Hematopoietic multipotent progenitor cell treated with erythropoietin and hydrocortisone succinate and interleukin-3 and kit ligand, for 4 days (in vitro differentiated cells): Measurements from ENCODE around the gene SAMM50.
A peak's percentile ranks its signal among the peaks of the same experiment; 100 is the strongest.
"Not testable (repeated sequence)": the region's sequence is repeated elsewhere in the genome, so short reads cannot be mapped to it uniquely, and the experiment has no call there.

Source experiments
- DNase-seq: peaks from one replicate; pipeline ENCODE4 v3.0.0-alpha.2; 2015

The SAMM50 gene

GRCh38 chr22:44003405-44004103, 48.3 kb downstream of the SAMM50 start:
- DNase-seq: no peak

- DNase-seq: no peak
These were observed 48.8 kb downstream of the SAMM50 start for GRCh38 chr22:44004104-44004460.

DNA sequence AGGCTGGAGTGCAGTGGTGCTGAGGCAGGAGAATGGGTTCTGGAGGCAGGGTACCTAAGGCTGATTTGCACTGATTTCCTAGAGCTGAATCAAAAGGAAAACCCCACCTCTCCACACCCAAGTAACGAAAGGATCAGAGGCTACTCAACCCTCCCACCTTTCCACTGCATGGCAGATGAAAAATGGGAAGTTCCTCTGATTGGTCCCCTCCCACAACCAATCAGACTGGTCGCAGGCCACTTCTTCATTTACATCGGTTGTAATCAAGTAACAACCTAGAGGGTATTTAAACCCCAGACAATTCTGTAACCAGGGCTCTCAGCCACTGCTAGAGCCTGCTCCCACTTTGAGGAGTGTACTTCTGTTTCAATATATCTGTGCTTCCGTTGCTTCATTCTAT, 50.3 kb downstream of the SAMM50 start:
- peak; percentile 88 for DNase-seq

- DNase-seq: no peak
These were observed 56.9 kb downstream of the SAMM50 start for GRCh38 chr22:44012162-44012561.

DNA sequence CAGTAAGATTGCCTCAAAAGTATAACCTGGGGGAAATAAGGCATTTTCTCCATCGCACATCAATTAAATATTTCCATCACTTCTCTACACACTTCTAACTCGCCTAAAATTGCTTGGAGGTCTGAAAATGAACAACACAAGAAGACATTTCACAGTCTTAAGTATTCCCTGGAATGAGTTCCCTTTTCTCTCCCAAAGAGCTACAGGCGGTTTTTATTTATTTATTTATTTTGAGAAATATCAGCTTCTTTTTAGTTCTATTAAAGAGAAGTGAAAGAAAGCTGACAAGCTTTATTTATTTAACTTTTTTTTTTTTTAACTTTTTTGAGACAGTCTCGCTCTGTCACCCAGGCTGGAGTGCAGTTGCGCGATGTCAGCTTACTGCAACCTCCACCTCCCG, 57.3 kb downstream of the SAMM50 start:
- no peak for DNase-seq

- DNase-seq: no peak
These were observed 59.0 kb downstream of the SAMM50 start for GRCh38 chr22:44014241-44014640.

- not testable (repeated sequence) for DNase-seq
These were observed 61.3 kb downstream of the SAMM50 start for GRCh38 chr22:44016586-44016985.

- no peak for DNase-seq
These were observed 63.4 kb downstream of the SAMM50 start for GRCh38 chr22:44018594-44018993.

DNA sequence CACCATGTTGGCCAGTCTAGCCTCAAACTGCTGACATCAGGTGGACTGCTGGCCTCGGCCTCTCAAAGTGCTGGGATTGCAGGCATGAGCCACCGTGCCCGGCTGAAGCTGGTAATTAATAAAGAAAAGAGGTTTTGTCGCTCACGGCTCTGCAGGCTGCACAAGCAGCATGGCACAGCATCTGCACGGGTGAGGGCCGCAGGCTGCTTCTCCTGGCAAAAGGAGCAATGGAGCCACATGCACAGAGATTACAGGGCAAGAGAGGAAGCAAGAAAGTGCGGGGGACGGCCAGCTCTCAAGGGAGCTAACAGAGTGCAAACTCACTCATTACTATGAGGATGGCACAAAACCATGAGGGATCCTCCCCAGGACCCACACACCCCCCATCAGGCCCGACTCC, 64.2 kb downstream of the SAMM50 start:
- DNase-seq: no peak

DNA sequence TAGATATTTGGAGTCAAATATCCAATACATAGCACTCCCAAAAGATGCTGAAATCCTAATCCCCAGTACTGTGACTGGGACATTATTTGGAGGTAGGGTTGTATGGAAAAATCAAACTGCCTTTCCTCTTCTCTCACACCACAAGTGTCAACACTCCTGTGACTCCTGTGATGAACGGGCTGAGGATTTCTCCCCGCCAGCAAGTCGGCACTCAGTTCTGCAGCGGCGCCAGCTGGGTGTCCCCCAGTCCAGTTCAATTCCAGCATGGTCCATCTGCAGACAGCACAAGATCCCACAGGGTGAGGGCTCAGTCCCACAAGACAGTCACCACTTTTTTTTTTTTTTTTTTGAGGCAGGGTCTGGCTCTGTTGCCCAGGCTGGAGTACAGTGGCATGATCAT, 64.6 kb downstream of the SAMM50 start:
- DNase-seq: no peak

- DNase-seq: no peak
These were observed 65.7 kb downstream of the SAMM50 start for GRCh38 chr22:44020981-44021380.

DNA sequence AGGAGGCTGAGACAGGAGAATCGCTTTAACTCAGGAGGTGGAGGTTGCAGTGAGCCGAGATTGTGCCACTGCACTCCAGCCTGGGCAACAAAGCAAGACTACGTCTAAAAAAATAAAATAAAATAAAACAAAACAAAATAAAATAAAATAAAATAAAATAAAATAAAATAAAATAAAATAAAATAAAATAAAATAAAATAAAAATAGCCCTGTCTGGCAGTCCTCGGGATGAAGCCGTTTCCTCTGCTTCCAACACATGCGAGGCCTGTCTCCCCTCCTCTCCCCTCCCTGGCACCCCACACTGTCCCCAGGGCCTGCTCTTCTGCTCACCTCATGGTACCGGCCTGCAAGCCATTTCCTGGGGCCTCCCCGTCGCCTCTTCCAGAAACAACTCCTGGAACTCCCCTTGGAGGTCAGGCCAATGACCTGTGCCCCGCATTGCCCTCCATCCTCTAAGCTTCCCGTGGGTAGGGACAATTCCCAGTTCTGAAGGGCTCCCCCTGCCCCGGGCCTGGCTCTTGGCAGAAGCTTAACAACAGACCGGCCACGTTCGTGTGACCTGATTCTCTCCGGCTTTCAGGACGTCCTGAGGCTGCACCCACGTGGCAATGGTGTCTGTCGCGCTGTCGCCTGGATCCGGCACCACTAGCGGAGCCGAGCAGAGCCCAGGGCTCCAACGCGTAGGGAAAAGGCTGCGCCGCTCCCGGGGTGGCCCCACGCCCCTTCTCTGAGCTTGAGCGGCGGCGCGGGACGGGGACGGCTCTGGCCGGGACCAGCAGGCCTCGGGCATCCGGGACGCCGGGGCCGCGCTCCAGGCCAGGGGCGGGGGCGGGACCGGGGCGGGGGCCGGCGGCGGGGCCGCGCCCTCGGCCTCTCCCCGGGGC, 68.4 kb downstream of the SAMM50 start:
- DNase-seq: peak; percentile 74

DNA sequence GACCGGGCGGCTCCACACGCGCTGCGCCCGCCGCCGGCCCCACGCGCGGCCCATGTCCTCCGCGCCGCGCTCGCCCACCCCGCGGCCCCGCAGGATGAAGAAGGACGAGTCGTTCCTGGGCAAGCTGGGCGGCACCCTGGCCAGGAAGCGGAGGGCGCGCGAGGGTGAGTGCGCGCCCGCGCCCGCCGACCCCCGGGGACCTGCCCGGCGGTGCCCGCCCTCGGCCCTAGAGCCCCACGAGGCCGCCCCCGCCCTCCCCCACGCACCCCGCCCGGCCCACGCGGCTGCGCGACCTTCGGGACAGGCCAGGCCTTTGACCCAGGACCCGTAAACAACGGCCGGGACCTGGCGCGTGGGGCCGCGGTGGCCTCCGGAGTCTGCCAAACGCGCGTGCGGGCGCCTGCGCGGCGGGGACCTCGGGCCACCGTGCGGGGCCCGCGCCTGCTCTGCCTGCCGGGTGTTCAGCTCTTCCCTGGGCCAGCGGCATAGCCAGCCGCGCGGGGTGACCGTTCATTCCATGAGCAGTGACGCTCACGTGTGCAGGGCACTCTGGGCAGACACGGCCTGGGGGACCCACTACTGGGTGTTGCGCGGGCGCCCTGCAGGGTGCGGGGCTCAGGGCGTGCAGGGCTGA, 69.2 kb downstream of the SAMM50 start, which contains the start of gene PARVB:
Gene PARVB, plus strand, starts transcription at position 15 of the 634 bp plus-strand sequence. Its CDS starts 38 bp downstream, at position 53.
- peak; percentile 62 for DNase-seq

- peak; percentile 70 for DNase-seq
These were observed 70.2 kb downstream of the SAMM50 start for GRCh38 chr22:44025171-44026065.

DNA sequence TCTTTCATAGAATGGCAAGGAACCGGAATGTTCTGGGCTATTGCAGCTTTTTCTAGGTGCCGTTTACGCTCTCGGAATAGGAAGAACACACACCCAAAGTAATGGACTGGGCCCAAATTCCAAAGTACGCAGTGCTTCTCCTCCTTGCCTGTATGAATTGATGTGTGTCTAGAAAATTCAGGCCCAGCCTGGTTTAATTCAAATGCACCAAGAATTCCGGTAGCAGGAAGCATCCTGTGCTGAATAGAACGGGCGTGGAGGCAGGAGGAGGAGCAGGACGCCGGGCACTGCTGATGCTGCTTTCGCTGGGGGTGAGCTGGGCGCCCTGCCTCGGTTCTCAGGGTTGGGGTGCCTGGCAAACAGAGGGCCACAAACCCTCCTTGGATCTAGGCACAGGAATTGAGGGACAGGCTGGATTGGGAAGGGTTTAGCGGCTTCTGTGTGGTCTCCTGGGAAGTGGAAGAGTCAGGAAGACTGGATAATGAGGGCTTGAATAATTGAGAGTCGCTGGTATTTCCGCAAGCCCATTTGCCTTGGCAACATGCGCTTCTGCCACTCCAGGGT, 70.9 kb downstream of the SAMM50 start:
- no peak for DNase-seq

DNA sequence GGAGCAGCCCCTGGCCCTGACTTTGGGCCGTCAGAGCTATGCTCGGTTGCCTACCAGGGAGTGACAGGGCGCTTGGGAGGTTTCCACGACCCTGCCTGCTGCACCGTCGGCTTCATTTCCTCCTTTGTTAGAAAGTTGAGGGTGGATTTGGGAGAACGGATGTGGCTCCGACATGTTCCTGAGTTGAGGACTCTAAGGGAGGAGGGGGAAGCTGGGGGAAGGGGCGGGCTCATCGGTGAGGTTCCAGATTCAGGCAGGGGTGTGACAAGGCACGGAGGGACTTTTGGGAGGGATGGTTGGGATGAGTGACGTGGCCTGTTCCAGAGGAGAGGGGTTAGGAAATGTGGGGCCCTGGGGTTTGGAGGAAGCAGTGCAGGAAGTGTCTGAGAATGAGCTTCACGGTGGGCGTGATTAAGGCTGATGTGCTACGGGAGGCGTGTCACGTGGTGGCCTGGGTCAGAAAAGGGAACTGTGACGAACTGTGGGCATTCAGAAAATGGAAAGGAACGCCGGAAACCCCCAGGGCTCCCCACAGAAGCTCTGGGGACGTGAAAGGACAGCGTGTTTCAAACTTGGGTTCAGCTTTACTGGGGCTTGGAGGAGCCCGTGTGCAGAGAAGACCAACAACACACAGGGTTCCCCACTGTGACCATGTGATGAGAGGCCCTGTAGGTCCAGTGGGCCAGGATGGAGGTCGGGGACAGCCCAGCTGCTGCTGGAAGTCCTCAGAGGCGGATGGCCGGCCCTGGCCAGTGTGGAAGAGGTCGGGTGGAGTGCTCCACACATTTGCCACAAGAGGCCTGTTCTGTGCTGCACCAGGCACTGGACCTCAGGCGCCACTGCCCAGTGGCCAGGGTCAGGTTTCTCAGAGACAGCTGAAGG, 71.6 kb downstream of the SAMM50 start:
- DNase-seq: peak; percentile 95

GRCh38 chr22:44028091-44028490, 72.8 kb downstream of the SAMM50 start:
- no peak for DNase-seq

DNA sequence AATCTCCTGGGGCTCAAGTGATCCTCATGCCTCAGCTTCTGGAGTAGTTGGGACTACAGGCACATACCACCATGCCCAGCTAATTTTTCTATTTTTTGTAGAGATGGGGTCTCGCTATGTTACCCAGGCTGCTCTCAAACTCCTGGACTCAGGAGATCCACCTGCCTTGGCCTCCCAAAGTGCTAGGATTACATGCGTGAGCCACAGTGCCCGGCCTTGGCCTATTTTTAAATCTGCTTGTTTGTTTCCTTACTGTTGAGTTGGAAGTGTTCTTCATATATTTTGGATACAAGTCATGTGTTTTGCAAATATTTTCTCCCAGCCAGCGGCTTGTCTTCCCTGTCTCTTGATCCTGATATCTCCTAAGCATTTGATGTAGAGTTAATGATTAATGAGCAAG, 73.8 kb downstream of the SAMM50 start:
- DNase-seq: no peak

GRCh38 chr22:44030051-44030701, 74.9 kb downstream of the SAMM50 start:
- no peak for DNase-seq

DNA sequence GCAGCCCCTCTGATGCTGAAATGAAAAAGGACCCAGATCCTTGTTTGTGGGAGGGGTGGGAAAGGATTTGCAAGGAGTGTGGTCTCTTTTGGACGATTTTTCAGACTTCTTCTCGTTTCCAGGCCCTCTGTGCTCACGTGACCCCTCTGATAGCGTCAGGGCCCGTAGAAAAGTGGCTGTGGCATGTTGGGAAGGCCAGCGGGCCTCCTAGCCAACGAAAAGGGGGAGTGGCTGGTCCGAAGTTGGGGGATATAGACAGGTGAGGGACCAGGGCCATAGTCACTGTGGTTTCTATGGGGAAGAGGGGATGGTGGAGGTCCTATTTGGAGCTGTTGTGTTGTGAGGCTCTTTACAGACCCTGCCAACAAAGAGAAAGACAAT, 75.5 kb downstream of the SAMM50 start:
- peak; percentile 63 for DNase-seq
